ENCODE results near the gene OBSL1. TPM values are rescaled to one million over a fixed set of nuclear protein-coding genes. Genes with fewer than 3 reads are reported as not detected.

The OBSL1 gene
- total RNA-seq, 1 donor from 2014 or later, result 122 TPM

DNA sequence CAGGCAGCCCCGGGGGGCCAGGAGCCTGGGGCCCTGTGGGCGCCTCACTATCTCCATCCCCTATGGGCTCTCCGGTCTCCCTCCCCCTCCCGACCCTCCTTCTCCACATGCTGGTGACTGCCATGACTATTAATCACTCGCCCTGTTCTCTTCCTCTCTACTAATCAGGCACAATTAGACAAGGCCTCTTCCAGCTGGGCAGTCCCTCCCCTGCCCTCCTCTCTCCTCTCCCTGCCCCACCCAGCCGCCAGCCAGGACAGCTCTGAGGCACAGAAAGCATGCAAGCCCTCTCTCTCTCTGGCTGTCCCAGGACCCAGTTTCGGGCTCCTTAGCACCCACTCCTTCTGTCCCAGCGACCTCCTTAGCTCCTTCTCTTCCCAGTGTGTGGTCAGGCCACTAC lies 51.3 kb downstream of the OBSL1 start:
- Mint-ChIP-seq H3K9me3 (no peaks in the 10 kb centered on the region), H3K4me1 (peaks cover 59% of the 10 kb centered on the region), H3K4me3 (no peak overlapping the region), H3K36me3 (ENCODE audit: low read depth) (no peaks in the 10 kb centered on the region), H3K27me3 (ENCODE audit: low read depth) (peaks cover 53% of the 10 kb centered on the region), H3K27ac (ENCODE audit: unreplicated experiment) (no peak overlapping the region)
- no peak for DNase-seq (ENCODE audit: low read depth, low spot score)
- TF ChIP-seq, protein P1, sequence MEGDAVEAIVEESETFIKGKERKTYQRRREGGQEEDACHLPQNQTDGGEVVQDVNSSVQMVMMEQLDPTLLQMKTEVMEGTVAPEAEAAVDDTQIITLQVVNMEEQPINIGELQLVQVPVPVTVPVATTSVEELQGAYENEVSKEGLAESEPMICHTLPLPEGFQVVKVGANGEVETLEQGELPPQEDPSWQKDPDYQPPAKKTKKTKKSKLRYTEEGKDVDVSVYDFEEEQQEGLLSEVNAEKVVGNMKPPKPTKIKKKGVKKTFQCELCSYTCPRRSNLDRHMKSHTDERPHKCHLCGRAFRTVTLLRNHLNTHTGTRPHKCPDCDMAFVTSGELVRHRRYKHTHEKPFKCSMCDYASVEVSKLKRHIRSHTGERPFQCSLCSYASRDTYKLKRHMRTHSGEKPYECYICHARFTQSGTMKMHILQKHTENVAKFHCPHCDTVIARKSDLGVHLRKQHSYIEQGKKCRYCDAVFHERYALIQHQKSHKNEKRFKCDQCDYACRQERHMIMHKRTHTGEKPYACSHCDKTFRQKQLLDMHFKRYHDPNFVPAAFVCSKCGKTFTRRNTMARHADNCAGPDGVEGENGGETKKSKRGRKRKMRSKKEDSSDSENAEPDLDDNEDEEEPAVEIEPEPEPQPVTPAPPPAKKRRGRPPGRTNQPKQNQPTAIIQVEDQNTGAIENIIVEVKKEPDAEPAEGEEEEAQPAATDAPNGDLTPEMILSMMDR (conservative IDR thresholded peaks at IDR 0.05), result no peak

DNA sequence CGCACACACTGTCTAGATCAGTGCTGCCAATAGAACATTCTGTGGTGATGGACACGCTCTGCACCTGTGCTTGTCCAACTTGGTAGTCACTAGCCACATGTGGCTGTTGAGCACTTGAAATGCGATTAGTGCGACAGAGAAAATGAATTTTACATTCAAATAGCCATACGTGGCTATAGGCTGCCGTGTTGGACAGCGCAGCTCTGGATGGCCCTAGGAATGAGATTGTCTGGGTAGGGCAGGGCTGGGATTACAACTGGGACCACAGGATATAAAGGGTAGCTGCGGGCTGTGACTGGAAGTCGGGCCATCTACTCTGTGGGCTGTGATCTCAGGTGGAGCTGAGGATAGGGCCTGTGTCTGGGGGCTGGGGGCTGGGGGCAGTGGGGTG lies 51.8 kb downstream of the OBSL1 start:
- Mint-ChIP-seq H3K4me3 (no peak overlapping the region), H3K4me1 (peaks cover 57% of the 10 kb centered on the region), H3K36me3 (ENCODE audit: low read depth) (no peaks in the 10 kb centered on the region), H3K27me3 (ENCODE audit: low read depth) (peaks cover 54% of the 10 kb centered on the region), H3K9me3 (no peaks in the 10 kb centered on the region), H3K27ac (ENCODE audit: unreplicated experiment) (no peak overlapping the region)
- DNase-seq (ENCODE audit: low read depth, low spot score), result no peak
- TF ChIP-seq, protein P1 (conservative IDR thresholded peaks at IDR 0.05), result no peak

DNA sequence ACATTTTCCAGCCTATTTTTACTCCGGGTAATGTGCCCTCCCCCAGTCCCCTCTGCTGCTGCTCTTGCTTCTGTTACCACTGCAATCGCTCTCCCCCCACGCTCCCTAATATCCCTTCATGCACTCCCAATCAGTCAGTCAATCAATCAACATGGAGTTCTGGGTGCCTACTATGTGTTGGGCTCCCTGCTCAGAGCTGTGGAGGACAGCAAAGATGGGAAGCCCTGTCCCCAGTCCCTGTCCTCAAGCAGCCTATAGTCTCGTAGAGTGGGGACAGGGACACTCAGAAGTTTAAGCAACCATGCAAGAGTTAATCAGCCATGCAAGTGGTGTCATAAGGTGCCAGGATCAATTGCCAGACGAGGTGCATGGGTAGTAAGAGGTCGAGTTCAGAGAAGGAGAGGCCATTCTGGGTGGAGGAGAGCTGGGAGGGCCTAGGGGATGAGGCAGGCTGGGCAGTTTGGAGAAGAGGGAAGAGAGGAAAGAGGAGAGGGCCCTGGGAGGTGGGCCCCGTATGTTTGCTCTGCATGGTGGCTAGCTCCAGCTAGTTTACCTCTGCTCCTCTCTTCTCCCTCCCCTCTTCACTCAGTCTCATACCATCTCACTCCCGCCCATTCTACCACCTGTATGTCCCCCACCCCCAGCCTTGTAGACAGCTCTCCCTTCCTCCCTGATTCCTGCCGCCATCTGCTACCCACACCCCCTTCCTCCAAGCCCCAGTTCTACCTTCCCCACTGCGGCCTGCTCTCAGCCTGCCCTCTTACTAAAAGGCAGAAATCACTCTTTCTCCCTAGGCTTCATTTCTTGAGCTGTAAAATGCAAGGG lies 53.2 kb downstream of the OBSL1 start:
- Mint-ChIP-seq H3K9me3 (no peaks in the 10 kb centered on the region), H3K27me3 (ENCODE audit: low read depth) (peaks cover 58% of the 10 kb centered on the region), H3K4me1 (peaks cover 66% of the 10 kb centered on the region), H3K36me3 (ENCODE audit: low read depth) (no peaks in the 10 kb centered on the region), H3K27ac (ENCODE audit: unreplicated experiment) (no peak overlapping the region), H3K4me3 (no peak overlapping the region)
- TF ChIP-seq, protein P1 (conservative IDR thresholded peaks at IDR 0.05), result no peak
- no peak for DNase-seq (ENCODE audit: low read depth, low spot score)

DNA sequence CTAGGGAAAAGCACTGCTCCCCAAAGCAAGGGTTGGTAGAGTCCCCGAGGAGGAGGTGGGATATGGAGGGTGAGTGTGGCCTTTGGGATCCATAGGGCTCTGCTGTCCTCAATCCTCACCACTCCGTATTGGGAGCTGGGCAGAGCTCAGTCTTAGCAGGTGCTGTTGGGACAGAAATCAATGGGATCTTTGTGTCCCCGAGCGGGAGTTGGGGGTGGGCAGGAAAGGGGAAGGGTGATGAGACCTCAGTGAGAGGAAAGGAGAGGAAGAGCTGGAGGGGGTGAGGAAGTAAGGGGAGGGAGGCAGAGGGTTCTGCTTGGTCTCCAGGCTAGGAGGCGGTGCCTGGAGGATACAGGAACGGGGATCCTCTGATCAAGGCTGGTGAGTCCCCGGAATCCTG lies 54.5 kb downstream of the OBSL1 start:
- Mint-ChIP-seq H3K9me3 (no peaks in the 10 kb centered on the region), H3K4me1 (peaks cover 70% of the 10 kb centered on the region)

DNA sequence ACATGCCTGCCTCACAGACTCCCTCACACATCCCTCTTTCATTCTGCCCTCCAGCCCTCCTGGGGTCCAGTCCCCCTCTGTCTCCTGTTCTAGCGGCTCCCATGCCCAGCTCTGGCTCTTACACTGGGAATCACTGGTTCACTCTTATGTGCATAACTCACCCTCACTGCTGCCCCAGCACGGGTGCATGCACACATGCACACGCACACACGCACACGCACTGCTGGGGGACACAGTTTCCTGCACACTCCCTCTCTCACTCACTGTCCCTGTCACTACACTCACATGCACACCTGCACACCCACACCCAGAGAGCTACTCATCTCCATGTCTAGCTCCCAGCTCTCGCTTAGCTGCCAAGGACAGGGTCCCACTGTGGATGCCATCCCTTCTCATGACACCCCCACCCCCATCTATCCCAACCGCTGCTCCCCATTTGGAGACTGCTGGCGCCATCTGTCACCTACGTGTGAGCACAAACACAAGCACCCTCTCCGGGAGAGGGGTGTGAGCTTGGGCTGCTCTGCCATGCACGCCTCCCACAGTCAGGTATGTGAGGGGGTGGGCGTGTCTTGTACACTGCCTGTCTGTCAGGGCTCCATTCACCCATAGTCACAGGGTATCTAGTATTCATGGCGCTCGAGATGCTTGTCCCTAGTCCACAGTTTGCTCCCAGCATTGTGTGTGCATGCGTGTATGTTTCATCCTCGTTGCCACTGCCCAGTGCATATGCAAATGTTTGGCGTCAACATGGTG lies 55.3 kb downstream of the OBSL1 start:
- H3K4me3 Mint-ChIP-seq, result peak overlapping the region; percentile 61
- no peaks in the 10 kb centered on the region for H3K9me3 Mint-ChIP-seq
- H3K27ac Mint-ChIP-seq (ENCODE audit: unreplicated experiment), result peak overlapping the region; percentile 84
- peaks cover 58% of the 10 kb centered on the region for H3K27me3 Mint-ChIP-seq (ENCODE audit: low read depth)
- H3K4me1 Mint-ChIP-seq, result peaks cover 63% of the 10 kb centered on the region
- TF ChIP-seq, protein P1 (conservative IDR thresholded peaks at IDR 0.05), result no peak
- no peak for DNase-seq (ENCODE audit: low read depth, low spot score)
- H3K36me3 Mint-ChIP-seq (ENCODE audit: low read depth), result no peaks in the 10 kb centered on the region

More for the DNA sequence above, 54.5 kb downstream of the OBSL1 start:
- Mint-ChIP-seq H3K36me3 (ENCODE audit: low read depth) (no peaks in the 10 kb centered on the region), H3K27ac (ENCODE audit: unreplicated experiment) (peak overlapping the region; percentile 57), H3K4me3 (peak overlapping the region; percentile 61), H3K27me3 (ENCODE audit: low read depth) (peaks cover 64% of the 10 kb centered on the region)
- no peak for DNase-seq (ENCODE audit: low read depth, low spot score)
- TF ChIP-seq, protein P1 (conservative IDR thresholded peaks at IDR 0.05), result no peak

Measured in neural crest cell (in vitro differentiated cells).